ENCODE measurements around the gene AVPR1B. TPM values are rescaled to one million over a fixed set of nuclear protein-coding genes. Genes with fewer than 3 reads are reported as not detected.

AVPR1B gene
- polyA plus RNA-seq, 1 donor (not counting 4 experiments of a cell fraction or from before 2014, with no cell fraction given) = not detected

GRCh38 chr1:206108635-206109034 is 8.6 kb downstream of the AVPR1B start:
- dilution Hi-C loops (cut with MboI; ENCODE audit: extremely low pct_ligation_motif_present, low sequenced_read_pairs) = no loop called here
- FAIRE-seq = no peak
- H3K36me3 ChIP-seq (ENCODE audit: control insufficient read depth in 2 of 2, extremely low read depth in 1 of 2, insufficient read depth in 2 of 2, low read length in 2 of 2) = no peaks in the 10 kb centered on the region

GRCh38 chr1:206107168-206107544 is 10.0 kb downstream of the AVPR1B start:
- Histone ChIP-seq H3K27ac (ENCODE audit: control insufficient read depth, insufficient read depth, low read length) (no peak overlapping the region), H3K36me3 (ENCODE audit: control insufficient read depth in 2 of 2, extremely low read depth in 1 of 2, insufficient read depth in 2 of 2, low read length in 2 of 2) (no peaks in the 10 kb centered on the region), H3K9ac (ENCODE audit: control insufficient read depth, extremely low read depth, insufficient read depth, low read length) (no peak overlapping the region), H3K79me2 (ENCODE audit: control insufficient read depth, insufficient read depth, low read length) (no peaks in the 10 kb centered on the region), H3K9me3 (ENCODE audit: control insufficient read depth, low read depth, low read length) (no peaks in the 10 kb centered on the region), H4K20me1 (ENCODE audit: control insufficient read depth, extremely low read depth, insufficient read depth, low read length) (no peaks in the 10 kb centered on the region), H3K27me3 (ENCODE audit: control insufficient read depth, extremely low read depth, insufficient read depth, low read length) (peaks cover 4% of the 10 kb centered on the region), H3K4me2 (ENCODE audit: control insufficient read depth, extremely low read depth, insufficient read depth, low read depth, low read length) (no peak overlapping the region), H3K4me1 (ENCODE audit: control insufficient read depth, extremely low read depth, insufficient read depth, low read length) (peaks cover 8% of the 10 kb centered on the region), H3K4me3 (ENCODE audit: control insufficient read depth in 2 of 3, extremely low read depth in 1 of 3, insufficient read depth in 2 of 3, low read depth in 1 of 3, low read length in 3 of 3) (no peak overlapping the region), H2AFZ (ENCODE audit: control insufficient read depth, low read length) (no peak overlapping the region), H3K9me1 (ENCODE audit: control insufficient read depth, extremely low read depth, insufficient read depth, low read length) (no peaks in the 10 kb centered on the region)
- DNase-seq (ENCODE audit: low read depth, low spot score) (no peak), FAIRE-seq (no peak)
- TF ChIP-seq, protein P1, sequence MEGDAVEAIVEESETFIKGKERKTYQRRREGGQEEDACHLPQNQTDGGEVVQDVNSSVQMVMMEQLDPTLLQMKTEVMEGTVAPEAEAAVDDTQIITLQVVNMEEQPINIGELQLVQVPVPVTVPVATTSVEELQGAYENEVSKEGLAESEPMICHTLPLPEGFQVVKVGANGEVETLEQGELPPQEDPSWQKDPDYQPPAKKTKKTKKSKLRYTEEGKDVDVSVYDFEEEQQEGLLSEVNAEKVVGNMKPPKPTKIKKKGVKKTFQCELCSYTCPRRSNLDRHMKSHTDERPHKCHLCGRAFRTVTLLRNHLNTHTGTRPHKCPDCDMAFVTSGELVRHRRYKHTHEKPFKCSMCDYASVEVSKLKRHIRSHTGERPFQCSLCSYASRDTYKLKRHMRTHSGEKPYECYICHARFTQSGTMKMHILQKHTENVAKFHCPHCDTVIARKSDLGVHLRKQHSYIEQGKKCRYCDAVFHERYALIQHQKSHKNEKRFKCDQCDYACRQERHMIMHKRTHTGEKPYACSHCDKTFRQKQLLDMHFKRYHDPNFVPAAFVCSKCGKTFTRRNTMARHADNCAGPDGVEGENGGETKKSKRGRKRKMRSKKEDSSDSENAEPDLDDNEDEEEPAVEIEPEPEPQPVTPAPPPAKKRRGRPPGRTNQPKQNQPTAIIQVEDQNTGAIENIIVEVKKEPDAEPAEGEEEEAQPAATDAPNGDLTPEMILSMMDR (optimal IDR thresholded peaks at IDR 0.05 in 1 of 3, IDR thresholded peaks at IDR 0.05 in 1 of 3, conservative IDR thresholded peaks at IDR 0.05 in 1 of 3; ENCODE audit: extremely low read depth in 1 of 3, insufficient read depth in 2 of 3, low read length in 3 of 3) = no peak
- TF ChIP-seq EZH2 (IDR thresholded peaks at IDR 0.05; ENCODE audit: low read length) = no peak
- dilution Hi-C loops (cut with MboI; ENCODE audit: extremely low pct_ligation_motif_present, low sequenced_read_pairs) = no loop called here

More at GRCh38 chr1:206108635-206109034, 8.6 kb downstream of the AVPR1B start:
- peaks cover 8% of the 10 kb centered on the region for H3K4me1 ChIP-seq (ENCODE audit: control insufficient read depth, extremely low read depth, insufficient read depth, low read length)
- no peaks in the 10 kb centered on the region for H3K9me1 ChIP-seq (ENCODE audit: control insufficient read depth, extremely low read depth, insufficient read depth, low read length)
- H3K9me3 ChIP-seq (ENCODE audit: control insufficient read depth, low read depth, low read length) = no peaks in the 10 kb centered on the region
- no peak overlapping the region for H2AFZ ChIP-seq (ENCODE audit: control insufficient read depth, low read length)
- DNase-seq (ENCODE audit: low read depth, low spot score) = no peak
- H3K27me3 ChIP-seq (ENCODE audit: control insufficient read depth, extremely low read depth, insufficient read depth, low read length) = peaks cover 4% of the 10 kb centered on the region
- H3K4me3 ChIP-seq (ENCODE audit: control insufficient read depth in 2 of 3, extremely low read depth in 1 of 3, insufficient read depth in 2 of 3, low read depth in 1 of 3, low read length in 3 of 3) = no peak overlapping the region
- no peak overlapping the region for H3K9ac ChIP-seq (ENCODE audit: control insufficient read depth, extremely low read depth, insufficient read depth, low read length)
- TF ChIP-seq, protein P1 (optimal IDR thresholded peaks at IDR 0.05 in 1 of 3, IDR thresholded peaks at IDR 0.05 in 1 of 3, conservative IDR thresholded peaks at IDR 0.05 in 1 of 3; ENCODE audit: extremely low read depth in 1 of 3, insufficient read depth in 2 of 3, low read length in 3 of 3) = no peak
- TF ChIP-seq EZH2 (IDR thresholded peaks at IDR 0.05; ENCODE audit: low read length) = no peak
- H4K20me1 ChIP-seq (ENCODE audit: control insufficient read depth, extremely low read depth, insufficient read depth, low read length) = no peaks in the 10 kb centered on the region
- H3K27ac ChIP-seq (ENCODE audit: control insufficient read depth, insufficient read depth, low read length) = no peak overlapping the region
- no peaks in the 10 kb centered on the region for H3K79me2 ChIP-seq (ENCODE audit: control insufficient read depth, insufficient read depth, low read length)
- H3K4me2 ChIP-seq (ENCODE audit: control insufficient read depth, extremely low read depth, insufficient read depth, low read depth, low read length) = no peak overlapping the region
